Endothelial cell of umbilical vein (primary cell): Measurements from ENCODE around the gene CEACAM5. TPM values are rescaled to one million over a fixed set of nuclear protein-coding genes. Genes with fewer than 3 reads are reported as not detected.

ENCODE experiments used
- BruUV-seq: library from RNA; stranded (reverse); fragments of 400-500 nt; replicated peaks from 2 replicates; lab custom pipeline; 2021; lab: Mats Ljungman, UMichigan
- CTCF ChIA-PET: fragments of 300-600, 350-600 bp; sonication (Branson Sonifier 250); formaldehyde crosslinking; loops from one replicate; lab custom pipeline; 2021; ENCODE audit warnings: antibody characterized with exemption, inconsistent platforms; lab: Charles Lee
- POLR2A ChIA-PET: fragments of 300-600, 350-600 bp; sonication (Branson Sonifier 250); formaldehyde crosslinking; loops from one replicate; lab custom pipeline; 2021; ENCODE audit warnings: antibody characterized with exemption, inconsistent platforms; lab: Charles Lee
- DNase-seq: peaks from one replicate; pipeline ENCODE4 v3.0.0-alpha.2; 2011; ENCODE audit warnings: low read depth, low spot score
- FAIRE-seq: peaks from 2 replicates; lab custom pipeline; 2011; peaks lifted over from hg19 to GRCh38; lab: Jason Lieb, UNC
- H2AFZ ChIP-seq: 2 replicates; pipeline ENCODE4 v1.6.0; 2012; ENCODE audit warnings: low read depth, low read length, control low read depth, inconsistent platforms
- H3K27ac ChIP-seq: 2 replicates; pipeline ENCODE4 v1.5.1; 2011; ENCODE audit warnings: low read depth, mild to moderate bottlenecking, control low read depth, low read length, moderate library complexity; ENCODE audit not compliant: insufficient read depth
- H3K27me3 ChIP-seq, 2 experiments: 2 replicates each; pipeline versions ENCODE4 v1.6.0 to v1.6.1; 2011; ENCODE audit warnings: low read length in 2 of 2, mixed read lengths in 1 of 2; ENCODE audit not compliant: control insufficient read depth in 2 of 2, insufficient read depth in 2 of 2
- H3K36me3 ChIP-seq, 2 experiments: 2 replicates in 1 of 2; 3 replicates in 1 of 2; pipeline ENCODE4 v1.5.1; 2011; ENCODE audit warnings: low read length in 2 of 2, mild to moderate bottlenecking in 1 of 2, moderate library complexity in 1 of 2; ENCODE audit not compliant: control insufficient read depth in 2 of 2, insufficient read depth in 2 of 2; ENCODE audit errors: extremely low read depth in 1 of 2
- H3K4me1 ChIP-seq: 3 replicates; pipeline ENCODE4 v1.5.1; 2011; ENCODE audit warnings: mild to moderate bottlenecking, low read length; ENCODE audit not compliant: control insufficient read depth, insufficient read depth; ENCODE audit errors: extremely low read depth
- H3K4me2 ChIP-seq: 2 replicates; pipeline ENCODE4 v1.6.1; 2011; ENCODE audit warnings: low read length, control low read depth, mixed read lengths; ENCODE audit not compliant: insufficient read depth
- H3K4me3 ChIP-seq, 3 experiments: fragments of 200-600 bp in 1 of 3; sonication (generic), shearing (Covaris generic) in 1 of 3; replicated peaks in 1 of 3; 2 replicates each; pipeline ENCODE4 v1.5.1; 2011 to 2016; ENCODE audit warnings: control low read depth in 3 of 3, low read length in 3 of 3, mild to moderate bottlenecking in 2 of 3, inconsistent platforms in 1 of 3, low read depth in 1 of 3, moderate library complexity in 1 of 3; ENCODE audit not compliant: insufficient read depth in 1 of 3
- H3K79me2 ChIP-seq: 2 replicates; pipeline ENCODE4 v1.6.0; 2012; ENCODE audit warnings: low read length, inconsistent platforms; ENCODE audit not compliant: control insufficient read depth, insufficient read depth
- H3K9ac ChIP-seq: replicated peaks from 2 replicates; pipeline ENCODE3; 2011; ENCODE audit warnings: low read length, control low read depth; ENCODE audit not compliant: insufficient read depth; ENCODE audit errors: extremely low read depth
- H3K9me1 ChIP-seq: replicated peaks from 3 replicates; pipeline ENCODE4 v1.6.0; 2011; ENCODE audit warnings: mild to moderate bottlenecking, low read length; ENCODE audit not compliant: control insufficient read depth, insufficient read depth; ENCODE audit errors: extremely low read depth
- H3K9me3 ChIP-seq: replicated peaks from 2 replicates; pipeline ENCODE4 v1.5.1; 2012; ENCODE audit warnings: low read length, inconsistent platforms; ENCODE audit not compliant: control insufficient read depth, insufficient read depth
- H4K20me1 ChIP-seq: replicated peaks from 2 replicates; pipeline ENCODE3; 2011; ENCODE audit warnings: mild to moderate bottlenecking, low read length; ENCODE audit not compliant: control insufficient read depth, insufficient read depth; ENCODE audit errors: extremely low read depth
- EZH2 ChIP-seq: IDR thresholded peaks from 2 replicates; pipeline ENCODE4 v1.6.1; 2012; ENCODE audit warnings: borderline replicate concordance, low read depth, mild to moderate bottlenecking, moderate library complexity, low read length, inconsistent platforms; ENCODE audit not compliant: severe bottlenecking
- FOS ChIP-seq: IDR thresholded peaks from 2 replicates; pipeline ENCODE4 v1.6.1; 2011; ENCODE audit warnings: mild to moderate bottlenecking, low read length, moderate library complexity, borderline replicate concordance; ENCODE audit not compliant: insufficient read depth
- GATA2 ChIP-seq: IDR thresholded peaks from 2 replicates; pipeline ENCODE4 v1.7.0; 2011; ENCODE audit warnings: low read depth, mild to moderate bottlenecking, moderate library complexity, mixed read lengths, low read length; ENCODE audit not compliant: insufficient read length, insufficient read depth
- JUN ChIP-seq: IDR thresholded peaks from 2 replicates; pipeline ENCODE4 v1.6.1; 2011; ENCODE audit warnings: borderline replicate concordance, low read depth; ENCODE audit not compliant: insufficient read length, insufficient read depth
- MYC ChIP-seq: IDR thresholded peaks from one replicate; pipeline ENCODE4 v1.6.1; 2011; ENCODE audit warnings: mild to moderate bottlenecking, low read depth, low read length
- POLR2A ChIP-seq: IDR thresholded peaks from 2 replicates; pipeline ENCODE4 v1.6.1; 2012; ENCODE audit warnings: low read depth, mild to moderate bottlenecking, control low read depth, low read length
- POLR2AphosphoS5 ChIP-seq: IDR thresholded peaks from 2 replicates; pipeline ENCODE4 v1.6.1; 2012; ENCODE audit warnings: low read depth, mild to moderate bottlenecking, control low read depth, low read length, moderate library complexity; ENCODE audit not compliant: insufficient read depth
- dilution Hi-C: fragments of 300-500 bp; cut with MboI; formaldehyde crosslinking; loops from one replicate; pipeline ENCODE4 v1.15.0; 2019; ENCODE audit warnings: low sequenced_read_pairs; ENCODE audit not compliant: extremely low pct_ligation_motif_present
- intact Hi-C: fragments of 100-400 bp; cut with micrococcal nuclease; formaldehyde crosslinking; loops from one replicate; pipeline ENCODE4 v1.10.0; 2022
- polyA plus RNA-seq, 4 experiments: library from polyadenylated mRNA; depleted of rRNA in 3 of 4; stranded (reverse) in 3 of 4; unstranded in 1 of 4; fragments of >200 nt; gene quantifications; 2 replicates each; pipeline versions ENCODE4 v1.2.1 to v1.2.3, GENCODE V29; 2011 to 2012; ENCODE audit warnings: missing spikeins in 1 of 4
- total RNA-seq: library from RNA; stranded (reverse); gene quantifications from 2 replicates; pipeline ENCODE4 v1.2.3, GENCODE V29; 2021
- TF ChIP-seq, protein P1 (sequence below), 2 donors: IDR thresholded peaks; 1 replicate in 1 of 2; 2 replicates in 1 of 2; pipeline ENCODE4 v1.5.1; 2011; ENCODE audit warnings: low read length in 2 of 2, mild to moderate bottlenecking in 2 of 2, moderate library complexity in 2 of 2, control low read depth in 1 of 2, inconsistent platforms in 1 of 2, low read depth in 1 of 2; ENCODE audit not compliant: insufficient read depth in 1 of 2; ENCODE audit errors: extremely low read depth in 1 of 2
- TF ChIP-seq, protein P2 (sequence below): IDR thresholded peaks from 2 replicates; pipeline ENCODE4 v1.6.1; 2011; ENCODE audit not compliant: insufficient read depth, insufficient read length

Gene CEACAM5
- total and polyA plus RNA-seq, 2 donors (not counting 3 experiments of a cell fraction or from before 2014, with no cell fraction given), result not detected

DNA sequence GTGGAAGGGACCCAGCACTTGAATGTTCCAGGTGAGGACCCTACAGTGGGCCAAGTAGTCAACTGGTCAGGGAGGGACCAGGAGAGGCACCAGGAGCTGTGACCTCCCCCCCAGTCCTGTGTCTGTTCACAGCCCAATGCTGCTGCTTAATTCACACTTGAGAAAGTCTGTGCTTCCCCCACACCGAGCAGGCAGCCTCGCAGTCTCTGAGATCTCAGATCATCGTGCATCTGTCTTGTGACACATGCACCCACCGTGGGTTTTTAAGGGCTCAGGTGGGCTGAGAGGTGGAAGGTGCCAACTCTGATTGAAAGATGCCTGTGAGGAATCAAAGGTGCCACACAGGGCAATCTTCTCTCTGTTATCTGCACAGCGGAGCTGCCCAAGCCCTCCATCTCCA is 6.2 kb downstream of the CEACAM5 start:
- no peak overlapping the region for H3K4me2 ChIP-seq
- intact Hi-C loops, result no loop called here
- no peak for TF ChIP-seq MYC
- no peak for TF ChIP-seq POLR2AphosphoS5
- TF ChIP-seq, protein P1, sequence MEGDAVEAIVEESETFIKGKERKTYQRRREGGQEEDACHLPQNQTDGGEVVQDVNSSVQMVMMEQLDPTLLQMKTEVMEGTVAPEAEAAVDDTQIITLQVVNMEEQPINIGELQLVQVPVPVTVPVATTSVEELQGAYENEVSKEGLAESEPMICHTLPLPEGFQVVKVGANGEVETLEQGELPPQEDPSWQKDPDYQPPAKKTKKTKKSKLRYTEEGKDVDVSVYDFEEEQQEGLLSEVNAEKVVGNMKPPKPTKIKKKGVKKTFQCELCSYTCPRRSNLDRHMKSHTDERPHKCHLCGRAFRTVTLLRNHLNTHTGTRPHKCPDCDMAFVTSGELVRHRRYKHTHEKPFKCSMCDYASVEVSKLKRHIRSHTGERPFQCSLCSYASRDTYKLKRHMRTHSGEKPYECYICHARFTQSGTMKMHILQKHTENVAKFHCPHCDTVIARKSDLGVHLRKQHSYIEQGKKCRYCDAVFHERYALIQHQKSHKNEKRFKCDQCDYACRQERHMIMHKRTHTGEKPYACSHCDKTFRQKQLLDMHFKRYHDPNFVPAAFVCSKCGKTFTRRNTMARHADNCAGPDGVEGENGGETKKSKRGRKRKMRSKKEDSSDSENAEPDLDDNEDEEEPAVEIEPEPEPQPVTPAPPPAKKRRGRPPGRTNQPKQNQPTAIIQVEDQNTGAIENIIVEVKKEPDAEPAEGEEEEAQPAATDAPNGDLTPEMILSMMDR (IDR thresholded peaks at IDR 0.05; ENCODE audit: extremely low read depth in 1 of 2, insufficient read depth in 1 of 2, low read depth in 1 of 2, low read length in 2 of 2), result no peak
- no peak for TF ChIP-seq EZH2
- no peak for TF ChIP-seq POLR2A
- no peak for TF ChIP-seq FOS
- no peak for TF ChIP-seq JUN
- no peak for TF ChIP-seq GATA2
- TF ChIP-seq, protein P2, sequence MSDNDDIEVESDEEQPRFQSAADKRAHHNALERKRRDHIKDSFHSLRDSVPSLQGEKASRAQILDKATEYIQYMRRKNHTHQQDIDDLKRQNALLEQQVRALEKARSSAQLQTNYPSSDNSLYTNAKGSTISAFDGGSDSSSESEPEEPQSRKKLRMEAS, result no peak
- no TSS peak for BruUV-seq
- no peak overlapping the region for H3K4me3 ChIP-seq
- ChIA-PET POLR2A (no interaction called here), CTCF (no interaction called here)
- no peaks in the 10 kb centered on the region for H3K9me1 ChIP-seq
- H3K27me3 ChIP-seq, result no peaks in the 10 kb centered on the region
- no peak overlapping the region for H3K27ac ChIP-seq
- H4K20me1 ChIP-seq, result no peaks in the 10 kb centered on the region
- H2AFZ ChIP-seq, result no peak overlapping the region
- no peaks in the 10 kb centered on the region for H3K79me2 ChIP-seq
- H3K4me1 ChIP-seq, result no peaks in the 10 kb centered on the region
- DNase-seq (no peak), FAIRE-seq (no peak)
- no peak overlapping the region for H3K9ac ChIP-seq
- dilution Hi-C loops, result no loop called here
- no peaks in the 10 kb centered on the region for H3K9me3 ChIP-seq
- no peaks in the 10 kb centered on the region for H3K36me3 ChIP-seq
